Stimulated activated CD8-positive, alpha-beta memory T cell treated with anti-CD3 and anti-CD28 coated beads, Interleukin-12 subunit alpha, Interleukin-12 subunit beta, amount 100 ng/mL, for 1 hour (primary cell): Measurements from ENCODE around the gene SH3TC1.

Source experiments
- DNase-seq: peaks from one replicate; pipeline ENCODE4 v3.0.0-alpha.2; 2020; ENCODE audit warnings: low read depth

Gene SH3TC1

DNA sequence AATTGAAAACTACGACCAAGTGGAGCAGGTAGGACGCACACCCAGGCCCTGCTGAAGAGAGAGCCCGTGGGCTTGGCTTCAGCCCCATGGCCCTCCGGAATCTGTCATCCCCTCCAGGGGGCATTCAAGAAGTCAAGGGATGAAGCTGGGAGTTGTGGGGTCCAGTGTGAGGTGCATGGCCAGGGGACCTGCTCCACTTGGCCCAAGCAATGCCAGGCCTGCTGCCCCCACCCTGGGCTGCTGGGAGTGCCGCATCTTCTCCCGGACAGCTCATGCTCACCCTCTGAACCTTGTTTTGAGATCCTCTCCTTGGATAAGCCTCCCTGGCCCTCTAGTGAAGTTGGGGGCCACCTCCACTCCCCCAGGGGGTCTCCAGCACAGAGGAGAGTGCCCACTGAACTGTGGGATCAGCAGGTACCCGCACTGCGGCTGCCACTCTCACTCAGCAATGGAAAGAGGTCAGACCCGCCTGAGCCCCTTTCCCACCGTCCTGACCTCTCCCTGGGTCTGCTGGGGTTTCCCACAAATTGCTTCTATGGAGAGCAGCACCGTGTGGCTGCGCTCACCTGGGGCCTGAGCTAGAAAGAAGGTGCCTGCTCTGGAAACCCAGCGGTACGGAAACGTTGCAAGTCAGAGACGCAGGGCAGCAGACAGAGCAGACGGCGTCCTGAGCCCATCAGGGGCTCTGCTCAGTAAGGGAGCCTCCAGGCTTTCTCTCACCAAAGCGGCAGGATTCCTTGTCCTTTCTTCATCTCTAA, 35.5 kb upstream of the SH3TC1 start:
- DNase-seq = no peak

DNA sequence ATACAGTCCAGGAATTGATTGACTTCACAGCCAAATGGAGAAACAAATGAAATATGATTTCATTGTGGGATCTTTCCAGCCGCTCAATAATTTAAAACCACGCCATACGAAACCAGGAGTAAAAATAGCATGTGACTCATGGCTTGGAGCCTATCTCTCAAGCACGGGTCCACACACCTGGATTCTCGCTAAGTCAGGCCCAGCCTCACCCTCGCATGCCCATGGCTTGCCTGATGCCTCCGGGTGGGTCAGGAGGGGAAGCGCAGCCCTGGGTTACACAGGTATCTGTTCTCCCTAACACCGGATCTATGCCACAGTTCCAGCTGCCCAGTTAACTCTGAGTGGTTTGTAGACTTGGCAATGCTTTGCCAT, 34.9 kb upstream of the SH3TC1 start:
- DNase-seq = no peak

DNA sequence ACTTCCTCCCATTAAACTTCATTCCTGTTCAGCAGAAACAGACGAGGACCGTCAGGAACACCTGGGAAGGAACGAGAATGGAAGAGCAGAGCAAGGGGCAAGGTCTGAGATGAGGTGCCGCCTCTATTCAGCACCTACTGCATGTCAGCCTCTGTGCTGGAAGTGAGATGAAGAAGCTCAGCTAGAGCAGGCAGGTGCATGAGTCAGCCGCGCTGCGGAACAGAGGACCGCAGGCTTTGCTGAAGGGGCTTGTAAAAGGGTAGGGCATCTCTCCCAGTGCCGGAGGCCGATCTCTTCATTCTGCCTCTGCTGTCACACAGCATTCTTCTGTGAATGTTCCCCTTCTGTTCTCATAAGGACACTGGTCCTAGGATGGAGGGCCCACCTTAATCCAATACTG, 34.4 kb upstream of the SH3TC1 start:
- DNase-seq = no peak

DNA sequence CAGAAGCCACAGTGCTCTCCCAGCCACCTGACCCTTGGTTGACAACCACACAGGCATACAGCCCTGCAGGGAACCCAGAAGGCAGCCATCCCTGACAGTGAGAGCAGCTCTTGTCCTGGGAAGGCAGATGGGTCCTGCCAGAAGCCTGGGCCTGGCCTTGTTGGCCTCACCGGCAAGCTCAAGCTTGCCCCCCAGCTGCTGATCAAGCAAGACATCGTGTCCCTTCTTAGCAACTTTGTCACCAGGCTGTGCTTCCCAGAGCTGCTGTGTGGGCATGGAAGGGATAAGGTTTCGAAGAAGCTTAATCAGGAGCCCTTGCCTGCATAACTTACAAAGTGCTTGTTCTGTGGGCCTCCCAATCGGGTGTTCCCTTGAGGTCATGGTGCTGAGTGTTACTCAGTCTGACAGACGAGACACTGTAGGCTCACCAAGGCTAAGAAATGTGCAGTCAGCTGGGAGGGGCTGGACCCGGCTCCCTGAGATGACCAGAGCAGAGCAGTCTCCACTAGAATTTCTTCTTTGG, 33.7 kb upstream of the SH3TC1 start:
- no peak for DNase-seq

DNA sequence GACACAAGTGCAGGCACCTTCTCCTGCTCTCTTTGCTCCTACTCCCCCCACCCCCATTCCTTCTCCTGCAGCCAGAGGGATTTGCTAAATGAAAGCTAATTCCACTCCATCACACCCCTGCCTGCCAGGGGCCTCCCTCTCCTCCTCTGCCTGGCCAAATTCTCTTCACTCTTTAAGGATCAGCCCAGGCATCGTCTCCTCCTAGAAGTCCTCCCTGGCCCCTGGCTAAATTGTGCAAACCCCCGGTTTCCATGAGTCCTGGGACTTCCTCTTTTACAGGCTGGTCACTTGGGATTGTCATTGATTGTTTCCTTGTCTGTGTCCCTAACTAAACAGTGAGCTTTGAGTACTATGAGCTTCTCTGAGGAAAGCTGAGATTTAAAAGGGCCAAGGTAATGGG, 31.8 kb upstream of the SH3TC1 start:
- no peak for DNase-seq

DNA sequence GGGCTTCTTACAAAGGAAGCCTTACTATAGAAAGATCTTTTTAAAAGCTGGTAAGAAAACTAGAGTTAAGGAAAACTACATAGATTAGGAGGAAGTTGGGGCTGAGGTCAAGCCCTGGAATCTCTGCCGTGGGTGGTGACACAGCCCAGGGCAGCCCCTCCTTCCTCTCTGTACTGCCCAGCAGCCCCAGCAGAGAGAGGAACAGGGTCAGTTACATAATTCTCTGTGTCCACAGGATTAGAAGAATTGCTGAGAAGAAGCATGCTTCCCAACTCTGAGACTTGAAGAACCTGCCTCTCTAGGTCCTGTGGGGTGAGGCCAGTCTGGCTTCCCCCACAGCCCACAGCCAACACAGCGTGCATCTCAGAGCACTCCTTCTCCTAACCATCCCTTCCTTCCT, 31.3 kb upstream of the SH3TC1 start:
- DNase-seq = no peak

DNA sequence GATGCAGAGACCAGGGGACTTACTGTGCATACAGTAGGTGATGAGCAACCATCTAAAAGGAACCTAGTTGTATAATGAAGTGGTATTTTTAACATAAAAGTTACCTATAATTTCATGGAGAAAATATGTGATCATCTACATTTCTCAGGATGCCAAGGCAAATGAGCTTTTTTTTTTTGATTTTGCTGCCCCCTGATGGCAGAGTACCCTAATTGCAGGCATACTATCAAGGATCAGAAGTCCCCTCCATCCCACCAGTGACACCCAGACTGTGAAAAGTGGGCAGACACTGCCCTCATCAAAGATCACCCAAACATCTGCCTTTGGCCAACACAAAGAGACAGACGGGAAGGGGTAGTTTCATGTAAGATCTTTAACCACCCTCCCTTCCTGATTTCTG, 30.9 kb upstream of the SH3TC1 start:
- no peak for DNase-seq

DNA sequence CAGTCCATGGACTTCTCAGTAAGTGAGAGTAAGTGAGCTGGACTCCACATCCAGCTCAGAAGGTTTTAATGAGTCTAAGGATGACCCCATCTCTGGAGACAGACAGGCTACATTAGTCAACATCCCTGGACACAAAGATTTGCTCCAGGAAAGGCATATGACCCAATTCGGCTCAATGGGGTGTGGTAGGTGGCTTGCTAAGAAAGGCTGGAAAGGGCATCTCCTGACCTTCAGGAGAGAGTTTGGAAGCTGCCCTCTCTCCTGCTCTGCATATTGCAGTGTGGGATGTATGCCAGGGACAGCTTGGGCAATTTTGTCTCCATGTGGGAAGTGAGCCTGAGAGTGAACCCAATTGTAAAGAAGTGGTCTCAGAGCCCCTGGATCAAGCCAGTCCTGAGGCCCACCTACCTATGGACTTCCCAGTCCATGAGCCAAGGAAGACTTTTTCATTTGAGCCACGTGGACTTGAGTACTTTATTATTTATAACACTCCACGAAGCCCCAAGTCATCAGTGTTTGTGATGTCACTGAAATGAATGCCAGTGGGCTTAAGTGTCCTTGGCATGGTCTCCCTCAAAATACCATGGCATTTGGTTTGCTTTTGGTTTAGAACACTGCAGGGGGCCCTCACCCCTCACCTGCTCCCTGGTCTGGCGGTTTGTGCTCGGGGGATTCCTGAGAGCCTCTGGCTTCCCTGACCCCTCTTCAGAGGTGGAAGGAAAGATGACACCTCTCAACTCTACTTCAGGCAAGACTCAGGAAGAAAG, 30.1 kb upstream of the SH3TC1 start:
- DNase-seq = no peak

DNA sequence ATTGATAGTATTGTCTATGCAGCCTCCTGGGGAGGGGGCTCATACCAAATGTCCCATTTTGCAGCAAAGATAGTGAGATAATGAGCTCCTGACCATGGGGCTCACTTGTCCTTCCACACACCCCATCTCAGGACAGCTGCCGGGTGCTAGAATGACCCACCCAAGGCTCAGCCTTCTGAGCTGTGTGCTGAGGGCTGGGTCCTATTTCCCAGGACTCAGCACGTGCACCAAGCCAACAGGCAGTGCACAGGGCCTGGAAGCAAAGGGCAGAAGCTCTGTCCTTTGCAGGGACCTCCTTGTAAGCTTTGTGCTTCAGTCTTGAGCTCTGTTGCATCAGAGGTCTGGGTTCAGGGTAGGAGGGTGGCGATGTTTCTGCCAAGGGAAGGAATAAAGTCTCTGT, 29.3 kb upstream of the SH3TC1 start:
- no peak for DNase-seq

DNA sequence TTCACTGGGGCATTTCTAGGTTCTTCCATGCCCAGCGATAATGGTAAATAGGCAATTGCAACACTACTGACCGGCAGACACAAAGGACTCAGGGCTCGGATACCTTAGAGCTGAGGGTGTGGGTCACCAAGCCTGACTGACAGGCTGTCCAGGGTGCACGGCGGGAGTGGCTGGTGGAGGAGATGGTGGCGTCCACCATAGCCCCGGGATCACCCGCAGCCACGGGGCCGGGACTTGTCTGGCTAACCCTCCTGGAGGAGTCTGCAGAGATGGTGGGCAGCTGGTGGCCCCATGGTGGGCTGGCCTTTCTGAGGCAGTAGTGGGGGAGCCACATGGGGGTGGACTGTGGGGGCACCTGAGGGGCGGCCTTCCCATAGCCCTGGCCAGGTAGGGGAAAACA, 28.7 kb upstream of the SH3TC1 start:
- DNase-seq = no peak

DNA sequence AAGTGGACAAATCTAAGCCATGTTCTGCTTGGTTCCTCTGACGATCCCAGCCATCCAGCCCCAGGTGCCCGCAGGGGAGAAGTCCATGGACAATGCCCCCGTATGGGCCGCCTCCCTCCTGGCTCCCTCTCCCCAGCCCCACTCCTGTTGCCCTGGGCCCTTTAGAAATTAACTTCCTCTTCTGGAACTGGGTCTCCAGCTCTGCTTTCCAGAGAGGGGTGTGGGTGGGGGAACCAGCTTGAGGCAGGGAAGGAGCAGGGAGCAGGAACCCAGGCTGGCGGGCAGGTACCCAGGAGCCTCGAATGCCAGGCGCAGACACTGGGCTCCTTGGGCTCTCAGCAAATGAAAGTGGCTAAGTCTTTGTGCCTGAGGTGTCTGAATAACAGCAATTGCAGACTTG, 27.8 kb upstream of the SH3TC1 start:
- DNase-seq = no peak

DNA sequence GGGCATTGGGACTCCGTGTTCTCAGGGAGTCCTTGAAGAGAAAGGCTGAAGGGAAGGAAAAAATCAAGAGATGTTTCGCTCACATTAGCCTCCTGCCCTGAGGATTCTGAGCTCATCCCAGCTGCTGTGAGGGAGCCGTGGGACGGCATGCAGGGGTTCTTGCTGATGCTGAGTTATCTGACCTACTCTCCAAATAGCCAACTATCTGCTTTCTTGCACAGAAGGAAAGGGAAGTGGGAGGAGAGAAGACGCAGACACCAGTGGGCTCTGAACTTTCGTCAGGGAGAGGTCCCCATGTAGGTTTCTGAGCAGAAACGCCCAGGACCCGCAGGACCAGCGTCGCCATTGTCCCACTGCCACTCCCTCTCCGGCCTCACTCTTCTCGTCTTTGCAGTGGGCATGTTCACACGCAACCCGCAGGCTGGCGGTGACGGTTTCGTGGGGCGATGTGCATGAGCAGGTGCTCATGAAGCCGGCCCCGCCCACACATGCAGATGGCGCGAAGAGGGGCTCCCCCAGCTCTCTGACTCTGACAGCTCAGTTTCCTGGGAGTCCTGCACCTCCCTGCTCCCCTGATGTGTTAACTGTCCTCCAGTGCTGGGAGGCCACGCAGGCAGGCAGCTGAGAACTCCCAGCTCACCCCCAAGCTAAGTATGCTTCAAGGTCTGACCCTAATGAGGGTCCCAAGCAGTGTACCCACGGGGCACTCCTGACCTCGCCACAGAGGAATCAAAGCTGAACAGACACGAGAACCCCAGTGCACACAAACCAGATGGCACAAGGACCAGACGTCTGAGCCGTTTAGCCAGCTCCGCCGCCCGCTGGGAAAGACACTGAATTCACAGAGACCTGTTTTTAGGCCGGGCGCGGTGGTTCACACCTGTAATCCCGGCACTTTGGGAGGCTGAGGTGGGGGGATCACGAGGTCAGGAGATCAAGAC, 26.8 kb upstream of the SH3TC1 start:
- DNase-seq = no peak

DNA sequence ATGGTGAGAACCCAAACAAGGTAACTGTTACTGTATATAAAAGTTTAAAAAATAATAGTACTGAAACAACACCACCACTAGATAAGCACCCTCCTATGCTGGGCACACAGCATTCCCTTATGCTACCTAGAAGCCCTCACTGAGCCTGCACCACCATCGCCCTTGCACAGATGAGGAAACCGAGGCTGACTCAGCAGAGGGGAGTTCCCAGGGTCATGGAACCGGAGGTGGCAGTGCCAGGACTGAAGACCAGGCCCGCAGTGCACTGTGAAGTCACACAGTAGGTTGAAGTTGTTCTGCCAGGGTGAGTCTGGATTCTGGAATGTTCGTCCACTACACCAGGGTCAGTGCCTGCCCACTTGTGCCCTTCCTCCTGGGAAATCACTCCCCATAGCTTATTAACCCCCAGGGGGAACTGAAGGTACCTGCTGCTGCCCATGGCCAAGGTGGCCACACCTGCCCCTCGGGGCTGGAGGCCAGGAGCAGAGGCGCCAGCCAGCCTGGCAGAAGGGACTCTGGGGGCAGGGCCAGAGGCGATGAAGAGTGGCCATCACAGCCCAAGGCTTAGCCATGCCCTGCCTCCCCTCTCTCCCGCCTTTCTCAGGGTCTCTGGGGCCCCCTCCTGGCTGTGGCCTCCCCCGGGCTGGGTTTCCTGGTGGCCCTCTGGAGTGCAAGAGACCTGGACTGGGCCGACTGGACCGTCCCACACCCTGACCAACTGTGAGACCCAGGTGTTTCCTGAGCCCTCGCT, 25.4 kb upstream of the SH3TC1 start:
- no peak for DNase-seq

DNA sequence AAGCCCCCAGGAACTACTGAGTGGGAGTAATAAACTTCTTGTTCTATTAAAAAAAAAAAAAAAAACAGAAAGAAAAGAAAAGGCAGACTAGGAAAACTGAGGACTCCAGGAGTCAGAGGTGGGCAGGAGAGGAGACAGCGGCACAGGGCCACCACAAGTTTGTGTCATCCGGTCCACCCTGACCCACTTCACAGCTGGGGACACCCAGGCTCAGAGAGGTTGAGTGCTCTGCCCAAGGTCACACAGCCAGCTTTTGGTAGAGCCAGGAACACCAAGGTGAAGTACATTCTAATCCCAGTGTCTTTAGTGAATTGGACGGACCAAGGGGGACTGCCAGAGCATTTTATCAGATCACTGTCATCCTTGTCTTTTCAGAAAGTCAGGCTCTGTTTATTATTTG, 24.1 kb upstream of the SH3TC1 start:
- no peak for DNase-seq

DNA sequence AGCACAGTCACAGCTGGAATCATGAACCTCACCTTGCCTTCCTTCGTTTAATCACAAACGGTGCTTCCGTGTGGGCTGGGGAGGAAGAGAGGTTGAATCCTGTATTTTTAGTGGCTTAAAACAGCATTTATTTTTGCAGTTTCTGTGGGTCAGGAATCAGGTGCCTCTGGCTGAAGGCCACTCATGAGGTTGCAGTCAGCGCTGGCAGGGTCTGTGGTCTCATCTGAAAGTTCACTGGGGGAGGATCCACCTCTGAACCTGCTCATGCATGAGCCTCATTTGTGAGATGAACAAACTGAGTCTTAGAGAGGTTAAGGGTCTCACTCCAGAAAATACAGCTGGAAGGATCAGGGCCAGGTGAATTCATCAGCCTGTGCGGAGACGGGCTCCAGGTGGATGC, 23.4 kb upstream of the SH3TC1 start:
- DNase-seq = no peak

DNA sequence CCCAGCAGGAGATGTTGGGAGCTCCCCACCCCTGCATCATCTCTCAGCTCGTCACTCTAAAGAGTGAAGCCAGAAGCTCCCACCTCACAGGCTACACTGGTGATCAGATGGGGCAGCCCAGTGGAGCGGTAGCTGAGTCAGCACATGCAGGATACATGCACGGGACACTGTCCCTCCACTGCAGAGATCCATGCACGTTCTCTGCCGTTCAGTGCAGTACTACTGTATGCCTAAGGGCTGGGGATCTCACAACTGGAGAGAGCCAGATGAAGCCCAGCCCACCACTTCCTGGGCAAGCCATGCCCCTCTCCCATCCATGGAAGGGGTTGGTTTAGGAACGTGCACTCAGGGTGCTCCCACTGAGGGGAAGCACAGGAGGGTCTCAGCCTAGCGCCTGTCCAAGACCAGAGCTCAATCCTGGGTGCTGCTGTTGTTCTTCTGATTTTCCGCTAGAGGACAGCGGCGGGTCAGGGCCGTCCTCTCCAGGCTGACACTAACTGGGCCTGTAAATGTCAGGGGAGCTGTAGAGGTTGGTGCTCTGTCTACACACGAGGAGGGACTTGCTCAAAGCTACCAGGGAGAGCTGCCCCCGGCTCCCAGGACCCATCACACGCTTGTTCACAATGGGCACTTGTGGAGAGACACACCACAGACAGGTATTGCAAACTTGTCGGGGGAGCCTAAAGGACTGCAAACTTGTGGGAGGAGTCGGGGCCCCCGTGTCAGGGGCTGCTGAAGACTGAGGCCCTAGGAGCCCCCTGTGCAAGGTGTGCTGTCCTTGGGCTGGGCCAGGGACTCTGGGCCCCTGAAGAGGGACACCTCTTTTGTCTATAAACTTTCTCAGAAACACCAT, 22.3 kb upstream of the SH3TC1 start:
- no peak for DNase-seq

DNA sequence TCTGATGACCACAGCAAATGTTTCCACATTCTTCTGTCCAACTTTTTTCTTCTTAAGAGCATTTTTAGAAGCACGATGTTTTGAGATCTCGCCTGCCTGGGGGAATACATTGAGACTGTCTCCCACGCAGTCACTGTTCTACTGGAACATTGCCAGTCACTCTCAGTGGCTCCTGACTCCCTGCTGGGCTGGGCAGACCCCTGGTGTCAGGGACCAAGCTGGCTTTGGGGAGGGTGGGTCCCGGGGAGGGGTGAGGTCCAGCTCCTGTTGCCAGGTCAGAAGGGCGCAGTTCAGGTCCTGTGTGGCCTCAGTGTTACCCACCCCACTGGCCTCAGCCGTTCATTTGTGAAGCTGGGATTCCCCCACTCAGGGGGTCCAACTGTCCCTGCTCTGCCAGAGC, 21.5 kb upstream of the SH3TC1 start:
- no peak for DNase-seq

DNA sequence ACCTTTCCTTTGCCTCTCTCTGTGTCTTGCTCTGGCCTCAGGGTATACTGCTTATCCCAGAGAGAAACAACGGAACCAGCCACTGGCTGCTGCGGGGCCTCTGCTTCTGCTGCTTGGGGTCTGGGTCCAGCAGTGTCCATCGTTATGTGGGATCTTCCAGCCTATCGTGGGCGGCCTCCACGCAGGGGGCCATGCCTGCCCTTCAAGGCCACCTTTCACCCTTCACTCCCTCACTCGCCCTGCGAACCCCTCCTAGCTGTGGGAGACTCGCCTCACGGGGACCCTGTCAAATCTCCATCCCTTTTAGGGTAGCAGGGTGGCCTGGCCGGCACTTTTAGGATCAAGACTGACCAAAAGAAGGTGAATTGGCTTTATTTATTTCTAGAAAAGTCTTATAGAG, 21.1 kb upstream of the SH3TC1 start:
- DNase-seq = no peak

DNA sequence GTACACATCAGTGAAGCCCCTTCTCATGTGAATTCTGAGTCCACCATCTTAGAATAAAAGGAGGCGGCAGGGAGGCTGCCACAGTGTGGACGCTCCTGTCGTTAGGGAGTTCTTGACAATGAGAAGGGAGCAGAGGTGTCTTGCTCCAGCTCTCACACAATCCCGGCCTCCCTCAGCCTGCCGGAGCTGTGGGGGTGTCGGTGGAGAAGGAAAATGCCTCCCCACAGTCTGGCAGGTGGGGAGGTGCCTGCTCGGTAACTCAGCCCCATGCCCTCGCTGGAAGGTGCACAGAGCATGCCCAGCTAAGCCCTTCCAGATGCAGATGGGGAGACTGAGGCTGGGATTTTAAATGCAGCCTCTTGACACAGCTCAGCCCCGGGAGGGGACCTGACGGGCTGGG, 20.0 kb upstream of the SH3TC1 start:
- DNase-seq = no peak

DNA sequence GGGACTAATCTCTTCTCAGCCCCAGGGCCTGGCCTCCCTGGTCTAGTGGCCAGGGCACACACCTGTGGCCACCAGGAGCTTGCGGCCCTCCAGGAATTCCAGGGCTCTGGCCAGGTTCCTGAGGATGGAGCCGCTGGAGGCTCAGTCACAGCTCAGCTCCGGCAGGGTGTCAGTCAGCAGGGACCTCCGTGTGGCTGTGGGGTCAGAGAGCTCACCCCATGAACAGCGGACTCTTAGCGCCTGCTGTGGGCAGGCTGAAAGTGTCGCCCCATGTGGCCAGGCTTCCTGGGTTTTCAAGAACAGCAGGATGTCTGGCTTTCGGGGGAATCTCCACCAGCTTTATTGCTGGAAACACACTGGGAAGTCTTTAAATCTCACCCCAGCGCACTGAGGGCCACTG, 19.3 kb upstream of the SH3TC1 start:
- DNase-seq = no peak
